ENCODE data around the gene RBM19. TPM values are rescaled to one million over a fixed set of nuclear protein-coding genes. Genes with fewer than 3 reads are reported as not detected.
"Not testable (repeated sequence)": the region's sequence is repeated elsewhere in the genome, so short reads cannot be mapped to it uniquely, and the experiment has no call there.

RBM19 gene
- total RNA-seq, 1 experiment from 2014 or later, result 19.9 TPM

GRCh38 chr12:113905829-113906228, 60.3 kb downstream of the RBM19 start:
- H3K9me3 ChIP-seq (ENCODE audit: low read length), result no peaks in the 10 kb centered on the region
- peaks cover 4% of the 10 kb centered on the region for H3K4me1 ChIP-seq (ENCODE audit: low read length)
- H3K27ac ChIP-seq (ENCODE audit: low read length), result no peak overlapping the region
- H3K36me3 ChIP-seq (ENCODE audit: insufficient read depth, low read length), result no peaks in the 10 kb centered on the region
- no peaks in the 10 kb centered on the region for H3K9me2 ChIP-seq (replicated peaks; ENCODE audit: insufficient read depth, low read length)
- no peaks in the 10 kb centered on the region for H3K79me2 ChIP-seq (ENCODE audit: low read length)
- H3K4me3 ChIP-seq (ENCODE audit: low read length), result no peak overlapping the region
- no peaks in the 10 kb centered on the region for H4K20me1 ChIP-seq (ENCODE audit: insufficient read depth, low read depth, low read length)
- H2AFZ ChIP-seq (ENCODE audit: low read length), result no peak overlapping the region
- no peak overlapping the region for H3K4me2 ChIP-seq (ENCODE audit: low read depth, low read length, poor library complexity, severe bottlenecking)
- no peak for DNase-seq
- H3K27me3 ChIP-seq (ENCODE audit: low read length), result no peaks in the 10 kb centered on the region
- no peak overlapping the region for H3K9ac ChIP-seq (ENCODE audit: low read length)

DNA sequence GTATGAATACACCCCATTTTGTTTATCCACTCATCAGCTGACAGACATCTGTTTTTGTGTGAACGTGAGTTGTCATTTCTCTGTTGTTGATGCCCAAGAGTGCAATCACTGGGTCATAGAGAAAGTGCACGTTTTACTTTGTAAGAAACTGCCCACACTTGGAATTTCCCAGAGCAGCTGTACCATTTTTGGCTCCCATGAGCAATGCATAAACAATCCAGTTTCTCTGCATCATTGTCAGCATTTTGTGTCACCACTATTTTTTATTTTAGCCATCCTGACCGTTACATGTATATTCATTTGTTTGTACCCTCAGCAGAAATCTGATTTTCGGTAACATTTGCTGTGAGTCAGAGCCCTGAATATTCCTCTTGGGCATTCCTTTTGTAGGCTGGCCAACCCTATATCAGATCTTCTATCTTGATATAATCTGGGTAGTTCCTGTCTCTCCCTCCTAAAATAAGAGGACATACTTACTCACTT, 62.7 kb downstream of the RBM19 start:
- Histone ChIP-seq H3K36me3 (ENCODE audit: insufficient read depth, low read length) (no peaks in the 10 kb centered on the region), H3K4me1 (ENCODE audit: low read length) (no peaks in the 10 kb centered on the region)

DNA sequence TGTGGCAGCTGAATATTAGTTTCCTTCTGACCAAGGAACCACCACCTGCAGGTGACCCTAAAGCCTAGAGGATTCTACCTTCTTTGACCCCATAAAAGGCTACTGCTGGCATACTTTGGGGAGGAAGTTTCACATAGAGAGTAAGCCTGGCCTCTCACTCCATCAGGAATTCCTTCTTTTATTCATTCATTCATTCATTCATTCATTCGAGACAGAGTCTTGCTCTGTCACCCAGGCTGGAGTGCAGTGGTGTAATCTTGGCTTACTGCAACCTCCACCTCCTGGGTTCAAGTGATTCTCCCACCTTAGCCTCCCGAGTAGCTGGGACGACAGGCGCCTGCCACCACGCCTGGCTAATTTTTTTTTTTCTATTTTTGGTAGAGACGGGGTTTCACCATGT, 64.8 kb downstream of the RBM19 start:
- H3K9me2 ChIP-seq (replicated peaks; ENCODE audit: insufficient read depth, low read length); H2AFZ ChIP-seq (ENCODE audit: low read length); DNase-seq; H3K4me1 ChIP-seq (ENCODE audit: low read length); H4K20me1 ChIP-seq (ENCODE audit: insufficient read depth, low read depth, low read length); H3K9me3 ChIP-seq (ENCODE audit: low read length); H3K27ac ChIP-seq (ENCODE audit: low read length); H3K79me2 ChIP-seq (ENCODE audit: low read length); H3K36me3 ChIP-seq (ENCODE audit: insufficient read depth, low read length); H3K4me2 ChIP-seq (ENCODE audit: low read depth, low read length, poor library complexity, severe bottlenecking); H3K9ac ChIP-seq (ENCODE audit: low read length); H3K27me3 ChIP-seq (ENCODE audit: low read length); H3K4me3 ChIP-seq (ENCODE audit: low read length): not testable (repeated sequence)

More for the DNA sequence above, 62.7 kb downstream of the RBM19 start:
- H3K27me3 ChIP-seq (ENCODE audit: low read length), result no peaks in the 10 kb centered on the region
- H2AFZ ChIP-seq (ENCODE audit: low read length), result no peak overlapping the region
- H3K9ac ChIP-seq (ENCODE audit: low read length), result no peak overlapping the region
- H3K9me3 ChIP-seq (ENCODE audit: low read length), result no peaks in the 10 kb centered on the region
- no peaks in the 10 kb centered on the region for H4K20me1 ChIP-seq (ENCODE audit: insufficient read depth, low read depth, low read length)
- no peak overlapping the region for H3K4me2 ChIP-seq (ENCODE audit: low read depth, low read length, poor library complexity, severe bottlenecking)
- no peak overlapping the region for H3K27ac ChIP-seq (ENCODE audit: low read length)
- no peaks in the 10 kb centered on the region for H3K9me2 ChIP-seq (replicated peaks; ENCODE audit: insufficient read depth, low read length)
- no peaks in the 10 kb centered on the region for H3K79me2 ChIP-seq (ENCODE audit: low read length)
- no peak for DNase-seq
- H3K4me3 ChIP-seq (ENCODE audit: low read length), result no peak overlapping the region

DNA sequence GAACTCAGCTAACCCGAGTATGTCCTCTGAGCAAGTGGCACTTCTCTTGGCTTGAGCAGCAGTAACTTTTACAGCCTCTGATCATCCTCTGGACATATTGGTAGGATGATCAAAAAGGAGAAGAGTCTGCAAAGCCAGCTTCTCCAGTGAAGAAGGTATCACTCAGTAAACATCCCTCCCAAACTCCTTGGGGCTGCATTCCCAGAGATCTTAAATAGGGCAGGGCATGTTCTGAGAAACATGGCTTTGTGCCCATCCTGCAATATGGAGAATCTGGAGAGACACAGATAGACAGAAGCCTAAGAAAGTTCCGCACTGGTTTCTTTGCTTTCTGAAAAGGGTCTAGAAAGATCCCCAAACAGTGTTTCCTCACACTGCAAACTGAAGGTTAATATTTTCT, 65.4 kb downstream of the RBM19 start:
- DNase-seq, result no peak
- Histone ChIP-seq H4K20me1 (ENCODE audit: insufficient read depth, low read depth, low read length) (no peaks in the 10 kb centered on the region), H3K4me2 (ENCODE audit: low read depth, low read length, poor library complexity, severe bottlenecking) (no peak overlapping the region)

GRCh38 chr12:113899561-113900471, 66.3 kb downstream of the RBM19 start:
- Histone ChIP-seq H3K4me1 (ENCODE audit: low read length) (no peaks in the 10 kb centered on the region), H3K4me2 (ENCODE audit: low read depth, low read length, poor library complexity, severe bottlenecking) (no peak overlapping the region), H3K36me3 (ENCODE audit: insufficient read depth, low read length) (no peaks in the 10 kb centered on the region), H2AFZ (ENCODE audit: low read length) (no peak overlapping the region), H3K9me2 (replicated peaks; ENCODE audit: insufficient read depth, low read length) (no peaks in the 10 kb centered on the region), H4K20me1 (ENCODE audit: insufficient read depth, low read depth, low read length) (no peaks in the 10 kb centered on the region), H3K4me3 (ENCODE audit: low read length) (no peak overlapping the region), H3K27me3 (ENCODE audit: low read length) (no peaks in the 10 kb centered on the region), H3K9me3 (ENCODE audit: low read length) (no peaks in the 10 kb centered on the region), H3K27ac (ENCODE audit: low read length) (no peak overlapping the region), H3K9ac (ENCODE audit: low read length) (no peak overlapping the region), H3K79me2 (ENCODE audit: low read length) (no peaks in the 10 kb centered on the region)
- DNase-seq, result no peak

More for the DNA sequence above, 65.4 kb downstream of the RBM19 start:
- Histone ChIP-seq H2AFZ (ENCODE audit: low read length) (no peak overlapping the region), H3K4me1 (ENCODE audit: low read length) (no peaks in the 10 kb centered on the region), H3K9me2 (replicated peaks; ENCODE audit: insufficient read depth, low read length) (no peaks in the 10 kb centered on the region), H3K36me3 (ENCODE audit: insufficient read depth, low read length) (no peaks in the 10 kb centered on the region), H3K4me3 (ENCODE audit: low read length) (no peak overlapping the region), H3K27ac (ENCODE audit: low read length) (no peak overlapping the region), H3K79me2 (ENCODE audit: low read length) (no peaks in the 10 kb centered on the region), H3K27me3 (ENCODE audit: low read length) (no peaks in the 10 kb centered on the region), H3K9ac (ENCODE audit: low read length) (no peak overlapping the region), H3K9me3 (ENCODE audit: low read length) (no peaks in the 10 kb centered on the region)

GRCh38 chr12:113899042-113899560, 67.0 kb downstream of the RBM19 start:
- no peaks in the 10 kb centered on the region for H3K36me3 ChIP-seq (ENCODE audit: insufficient read depth, low read length)
- H3K9ac ChIP-seq (ENCODE audit: low read length), result no peak overlapping the region
- H3K9me2 ChIP-seq (replicated peaks; ENCODE audit: insufficient read depth, low read length), result no peaks in the 10 kb centered on the region
- H3K4me2 ChIP-seq (ENCODE audit: low read depth, low read length, poor library complexity, severe bottlenecking), result no peak overlapping the region
- DNase-seq, result no peak
- H2AFZ ChIP-seq (ENCODE audit: low read length), result no peak overlapping the region
- no peak overlapping the region for H3K4me3 ChIP-seq (ENCODE audit: low read length)
- no peaks in the 10 kb centered on the region for H3K9me3 ChIP-seq (ENCODE audit: low read length)
- no peaks in the 10 kb centered on the region for H3K27me3 ChIP-seq (ENCODE audit: low read length)
- no peaks in the 10 kb centered on the region for H3K79me2 ChIP-seq (ENCODE audit: low read length)
- no peak overlapping the region for H3K27ac ChIP-seq (ENCODE audit: low read length)
- H3K4me1 ChIP-seq (ENCODE audit: low read length), result no peaks in the 10 kb centered on the region
- no peaks in the 10 kb centered on the region for H4K20me1 ChIP-seq (ENCODE audit: insufficient read depth, low read depth, low read length)

GRCh38 chr12:113898466-113898865, 67.7 kb downstream of the RBM19 start:
- no peak overlapping the region for H2AFZ ChIP-seq (ENCODE audit: low read length)
- no peaks in the 10 kb centered on the region for H3K9me3 ChIP-seq (ENCODE audit: low read length)
- no peak overlapping the region for H3K9ac ChIP-seq (ENCODE audit: low read length)
- no peak overlapping the region for H3K4me2 ChIP-seq (ENCODE audit: low read depth, low read length, poor library complexity, severe bottlenecking)
- no peaks in the 10 kb centered on the region for H3K9me2 ChIP-seq (replicated peaks; ENCODE audit: insufficient read depth, low read length)
- H3K27ac ChIP-seq (ENCODE audit: low read length), result no peak overlapping the region
- no peaks in the 10 kb centered on the region for H3K27me3 ChIP-seq (ENCODE audit: low read length)
- H3K4me1 ChIP-seq (ENCODE audit: low read length), result no peaks in the 10 kb centered on the region
- H3K79me2 ChIP-seq (ENCODE audit: low read length), result no peaks in the 10 kb centered on the region
- no peak for DNase-seq
- no peak overlapping the region for H3K4me3 ChIP-seq (ENCODE audit: low read length)
- H3K36me3 ChIP-seq (ENCODE audit: insufficient read depth, low read length), result no peaks in the 10 kb centered on the region
- no peaks in the 10 kb centered on the region for H4K20me1 ChIP-seq (ENCODE audit: insufficient read depth, low read depth, low read length)

- Histone ChIP-seq H2AFZ (ENCODE audit: low read length) (no peak overlapping the region), H3K4me1 (ENCODE audit: low read length) (no peaks in the 10 kb centered on the region), H3K79me2 (ENCODE audit: low read length) (no peaks in the 10 kb centered on the region), H3K27ac (ENCODE audit: low read length) (no peak overlapping the region), H3K4me2 (ENCODE audit: low read depth, low read length, poor library complexity, severe bottlenecking) (no peak overlapping the region), H3K9me3 (ENCODE audit: low read length) (no peaks in the 10 kb centered on the region), H4K20me1 (ENCODE audit: insufficient read depth, low read depth, low read length) (no peaks in the 10 kb centered on the region), H3K27me3 (ENCODE audit: low read length) (no peaks in the 10 kb centered on the region), H3K9ac (ENCODE audit: low read length) (no peak overlapping the region), H3K9me2 (replicated peaks; ENCODE audit: insufficient read depth, low read length) (no peaks in the 10 kb centered on the region), H3K36me3 (ENCODE audit: insufficient read depth, low read length) (no peaks in the 10 kb centered on the region), H3K4me3 (ENCODE audit: low read length) (no peak overlapping the region)
- DNase-seq, result no peak
These were observed 68.7 kb downstream of the RBM19 start for GRCh38 chr12:113897406-113897805.
